Measurements from ENCODE around the gene ARHGEF3.

DNA sequence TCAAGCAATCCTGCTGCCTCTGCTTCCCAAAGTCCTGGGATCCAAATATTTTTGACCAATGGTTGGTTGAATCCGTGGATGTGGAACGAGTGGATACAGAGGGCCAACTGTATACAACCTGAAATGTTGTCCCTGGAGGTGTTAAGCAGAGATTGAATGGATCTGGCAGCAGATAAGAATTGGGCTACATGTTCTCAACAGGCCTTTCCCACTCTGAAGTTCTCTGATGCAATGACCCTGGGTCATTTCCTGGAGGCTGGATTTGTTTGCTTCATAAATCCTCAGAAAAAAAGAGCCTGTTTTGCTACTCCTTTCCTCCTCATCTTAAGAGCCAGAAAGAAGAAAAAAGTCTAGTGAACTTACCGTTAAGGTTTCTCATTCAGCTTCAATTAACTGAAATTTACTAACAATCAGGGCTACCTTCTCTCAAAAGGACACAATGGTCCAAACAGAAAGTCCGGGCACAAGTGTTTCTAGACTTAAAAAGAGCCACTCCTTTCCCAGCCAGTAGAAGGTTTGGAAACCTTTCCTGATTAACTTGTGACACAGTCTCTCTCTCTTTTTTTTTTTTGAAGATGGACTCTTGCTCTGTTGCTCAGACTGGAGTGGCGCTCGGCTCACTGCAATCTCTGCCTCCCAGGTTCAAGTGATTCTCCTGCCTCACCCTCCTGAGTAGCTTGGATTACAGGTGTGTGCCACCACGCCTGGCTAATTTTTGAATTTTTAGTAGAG is 6.5 kb downstream of the ARHGEF3 start:
- TF ChIP-seq, protein P1, sequence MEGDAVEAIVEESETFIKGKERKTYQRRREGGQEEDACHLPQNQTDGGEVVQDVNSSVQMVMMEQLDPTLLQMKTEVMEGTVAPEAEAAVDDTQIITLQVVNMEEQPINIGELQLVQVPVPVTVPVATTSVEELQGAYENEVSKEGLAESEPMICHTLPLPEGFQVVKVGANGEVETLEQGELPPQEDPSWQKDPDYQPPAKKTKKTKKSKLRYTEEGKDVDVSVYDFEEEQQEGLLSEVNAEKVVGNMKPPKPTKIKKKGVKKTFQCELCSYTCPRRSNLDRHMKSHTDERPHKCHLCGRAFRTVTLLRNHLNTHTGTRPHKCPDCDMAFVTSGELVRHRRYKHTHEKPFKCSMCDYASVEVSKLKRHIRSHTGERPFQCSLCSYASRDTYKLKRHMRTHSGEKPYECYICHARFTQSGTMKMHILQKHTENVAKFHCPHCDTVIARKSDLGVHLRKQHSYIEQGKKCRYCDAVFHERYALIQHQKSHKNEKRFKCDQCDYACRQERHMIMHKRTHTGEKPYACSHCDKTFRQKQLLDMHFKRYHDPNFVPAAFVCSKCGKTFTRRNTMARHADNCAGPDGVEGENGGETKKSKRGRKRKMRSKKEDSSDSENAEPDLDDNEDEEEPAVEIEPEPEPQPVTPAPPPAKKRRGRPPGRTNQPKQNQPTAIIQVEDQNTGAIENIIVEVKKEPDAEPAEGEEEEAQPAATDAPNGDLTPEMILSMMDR (conservative IDR thresholded peaks at IDR 0.05; ENCODE audit: low read length), result no peak
- TF ChIP-seq EZH2phosphoT487 (IDR thresholded peaks at IDR 0.05; ENCODE audit: borderline replicate concordance), result no peak

All from Loucy (cell line).